ENCODE measurements around the gene NIT1.

DNA sequence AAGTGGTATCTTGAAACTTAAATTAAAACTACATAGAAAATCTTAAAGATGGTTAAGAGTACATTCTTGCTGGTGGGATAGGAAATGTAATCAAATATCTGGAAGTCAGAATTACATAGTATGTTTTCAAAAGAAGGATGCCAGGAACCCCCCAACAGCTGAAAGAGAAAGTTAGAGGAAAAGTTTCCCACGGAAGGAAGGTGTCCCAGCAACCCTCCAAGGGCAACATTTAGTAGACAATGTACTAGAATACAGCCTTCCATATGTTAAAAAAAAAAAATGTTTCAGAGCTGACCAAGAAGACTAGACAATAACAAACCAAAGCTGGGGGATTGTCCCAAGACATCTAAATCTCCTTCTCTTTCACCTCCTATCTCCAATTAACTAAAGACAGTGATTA, 12.4 kb downstream of the NIT1 start:
- TF ChIP-seq POLR2AphosphoS5 (IDR thresholded peaks at IDR 0.05; ENCODE audit: low read length) (no peak), RCOR1 (conservative IDR thresholded peaks at IDR 0.05; ENCODE audit: low read depth, low read length) (no peak)
- TF ChIP-seq, protein P1, sequence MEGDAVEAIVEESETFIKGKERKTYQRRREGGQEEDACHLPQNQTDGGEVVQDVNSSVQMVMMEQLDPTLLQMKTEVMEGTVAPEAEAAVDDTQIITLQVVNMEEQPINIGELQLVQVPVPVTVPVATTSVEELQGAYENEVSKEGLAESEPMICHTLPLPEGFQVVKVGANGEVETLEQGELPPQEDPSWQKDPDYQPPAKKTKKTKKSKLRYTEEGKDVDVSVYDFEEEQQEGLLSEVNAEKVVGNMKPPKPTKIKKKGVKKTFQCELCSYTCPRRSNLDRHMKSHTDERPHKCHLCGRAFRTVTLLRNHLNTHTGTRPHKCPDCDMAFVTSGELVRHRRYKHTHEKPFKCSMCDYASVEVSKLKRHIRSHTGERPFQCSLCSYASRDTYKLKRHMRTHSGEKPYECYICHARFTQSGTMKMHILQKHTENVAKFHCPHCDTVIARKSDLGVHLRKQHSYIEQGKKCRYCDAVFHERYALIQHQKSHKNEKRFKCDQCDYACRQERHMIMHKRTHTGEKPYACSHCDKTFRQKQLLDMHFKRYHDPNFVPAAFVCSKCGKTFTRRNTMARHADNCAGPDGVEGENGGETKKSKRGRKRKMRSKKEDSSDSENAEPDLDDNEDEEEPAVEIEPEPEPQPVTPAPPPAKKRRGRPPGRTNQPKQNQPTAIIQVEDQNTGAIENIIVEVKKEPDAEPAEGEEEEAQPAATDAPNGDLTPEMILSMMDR (IDR thresholded peaks at IDR 0.05 in 2 of 3, conservative IDR thresholded peaks at IDR 0.05 in 1 of 3; ENCODE audit: control insufficient read depth in 2 of 3, extremely low read depth in 1 of 3, insufficient read depth in 1 of 3, low read depth in 3 of 3, low read length in 3 of 3) = no peak

Measured in GM12878 (cell line).